ENCODE results near the gene MRPS14.

Gene MRPS14

GRCh38 chr1:175019524-175019923 lies 3.7 kb downstream of the MRPS14 start:
- no peak for DNase-seq

DNA sequence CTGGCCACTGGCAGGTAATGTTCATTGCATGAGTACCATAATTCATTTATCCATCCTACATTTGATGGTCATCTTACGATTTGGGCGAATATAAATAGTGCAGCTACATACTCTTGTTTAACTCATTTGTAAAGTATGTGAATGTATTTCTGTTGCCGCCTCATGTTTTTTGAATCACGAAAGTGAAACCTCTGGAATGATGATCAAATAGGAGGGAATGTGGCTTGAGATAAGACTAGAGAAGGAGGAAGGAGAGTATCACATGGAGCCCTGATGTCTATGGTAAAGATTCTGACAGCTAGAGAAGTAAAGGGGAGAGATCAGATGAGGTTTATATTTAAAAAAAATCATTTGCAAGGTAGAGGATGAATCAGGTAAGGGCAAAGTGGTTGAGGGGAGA lies 8.0 kb downstream of the MRPS14 start:
- DNase-seq: no peak

- DNase-seq: no peak
Measured at GRCh38 chr1:175013445-175013844, 9.8 kb downstream of the MRPS14 start.

- DNase-seq: no peak
Measured at GRCh38 chr1:175009532-175009931, 13.7 kb downstream of the MRPS14 start.

DNA sequence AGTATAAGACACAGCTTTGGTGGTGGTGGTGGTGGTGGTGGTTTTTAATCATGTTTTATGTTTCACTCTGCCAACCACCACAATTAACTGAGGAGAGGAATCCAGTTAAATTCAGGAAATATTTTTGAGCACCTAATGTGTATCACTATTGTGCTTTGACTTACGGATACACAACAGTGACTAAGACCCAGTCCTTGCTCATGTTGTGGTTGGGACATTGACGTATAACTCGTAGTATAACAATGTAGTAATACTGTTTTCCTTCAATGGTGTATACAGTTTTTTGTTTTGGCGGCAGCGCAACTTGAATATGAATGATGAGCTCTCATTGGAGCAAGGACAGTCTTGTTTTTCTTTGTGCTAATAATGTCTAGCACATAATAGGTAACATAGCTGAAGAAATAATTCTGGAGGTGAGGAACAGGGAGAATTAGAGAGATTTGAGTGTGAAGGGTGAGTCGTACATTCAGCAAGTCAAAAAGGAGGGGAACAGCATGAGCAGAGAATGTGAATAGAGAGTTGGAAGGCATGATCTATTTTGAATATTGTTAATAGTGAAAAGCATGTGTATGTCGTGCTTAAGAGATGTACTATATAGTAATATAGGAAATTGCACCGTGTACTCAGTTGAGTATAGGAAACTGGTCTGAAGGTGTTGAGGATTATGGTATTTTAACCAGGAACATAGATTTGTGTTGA lies 18.0 kb downstream of the MRPS14 start:
- no peak for DNase-seq

DNA sequence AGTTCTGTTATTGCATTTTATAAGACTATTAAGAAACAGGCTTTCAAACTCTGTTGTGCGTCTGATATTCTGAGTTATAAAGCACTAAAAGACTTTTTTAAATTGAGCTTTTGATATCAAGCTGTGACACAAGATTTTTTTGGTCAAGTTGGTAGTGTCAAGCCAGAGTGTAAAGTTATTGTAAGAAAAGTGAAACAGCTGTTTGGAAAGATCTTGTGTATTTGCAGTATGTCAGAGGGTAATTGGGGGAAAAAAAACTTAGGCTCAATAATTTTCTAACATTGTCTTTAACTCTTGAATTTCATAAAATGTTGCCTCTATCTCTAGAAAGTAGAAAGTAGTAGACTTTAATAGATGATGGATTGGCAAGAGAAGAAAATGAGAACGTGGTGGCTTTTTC lies 19.7 kb downstream of the MRPS14 start:
- DNase-seq: no peak

GRCh38 chr1:175002910-175003517 lies 20.2 kb downstream of the MRPS14 start:
- DNase-seq: no peak

GRCh38 chr1:175000697-175001187 lies 22.5 kb downstream of the MRPS14 start:
- DNase-seq: peak; percentile 26

DNA sequence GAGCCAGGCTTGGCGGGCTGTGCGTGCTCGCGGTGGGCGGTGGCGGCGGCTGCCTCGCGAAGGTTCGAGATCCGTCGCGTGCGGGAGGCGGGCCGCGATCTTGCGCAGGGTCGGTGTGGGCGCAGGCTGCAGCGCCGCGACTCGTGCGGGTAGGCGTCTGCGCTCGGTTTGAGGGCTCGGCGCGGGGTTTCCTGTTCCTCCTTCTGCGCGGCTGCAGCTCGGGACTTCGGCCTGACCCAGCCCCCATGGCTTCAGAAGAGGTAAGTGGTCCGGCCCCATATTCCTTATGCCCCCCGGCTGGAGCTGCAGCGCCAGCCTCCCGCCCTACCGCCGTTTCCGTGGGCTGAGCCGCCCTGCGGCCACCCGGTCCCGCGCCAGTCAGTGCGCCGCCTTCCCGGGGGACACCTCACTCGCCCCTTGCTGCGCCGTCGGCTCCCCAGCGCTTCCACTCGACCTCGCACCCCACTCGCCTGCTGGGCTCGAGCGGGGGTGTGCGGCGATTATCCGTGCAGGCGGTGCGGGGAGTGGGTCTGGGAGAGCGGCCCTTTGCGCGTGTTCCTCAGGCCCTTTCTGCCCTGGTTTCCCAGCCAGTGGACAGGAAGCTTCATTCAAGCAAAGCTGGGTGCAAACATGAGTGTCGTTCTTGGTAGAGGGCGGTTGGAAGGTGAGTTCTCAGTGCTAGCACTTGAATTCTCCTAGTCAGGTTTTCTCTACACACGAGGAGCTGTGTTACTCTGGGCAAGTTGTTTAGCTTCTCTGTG lies 23.1 kb downstream of the MRPS14 start, which contains the start of gene CACYBP:
Gene CACYBP, plus strand, starts transcription at position 12 of the 761 bp plus-strand sequence. Its CDS starts 234 bp downstream, at position 246.
- DNase-seq: peak; percentile 44

DNA sequence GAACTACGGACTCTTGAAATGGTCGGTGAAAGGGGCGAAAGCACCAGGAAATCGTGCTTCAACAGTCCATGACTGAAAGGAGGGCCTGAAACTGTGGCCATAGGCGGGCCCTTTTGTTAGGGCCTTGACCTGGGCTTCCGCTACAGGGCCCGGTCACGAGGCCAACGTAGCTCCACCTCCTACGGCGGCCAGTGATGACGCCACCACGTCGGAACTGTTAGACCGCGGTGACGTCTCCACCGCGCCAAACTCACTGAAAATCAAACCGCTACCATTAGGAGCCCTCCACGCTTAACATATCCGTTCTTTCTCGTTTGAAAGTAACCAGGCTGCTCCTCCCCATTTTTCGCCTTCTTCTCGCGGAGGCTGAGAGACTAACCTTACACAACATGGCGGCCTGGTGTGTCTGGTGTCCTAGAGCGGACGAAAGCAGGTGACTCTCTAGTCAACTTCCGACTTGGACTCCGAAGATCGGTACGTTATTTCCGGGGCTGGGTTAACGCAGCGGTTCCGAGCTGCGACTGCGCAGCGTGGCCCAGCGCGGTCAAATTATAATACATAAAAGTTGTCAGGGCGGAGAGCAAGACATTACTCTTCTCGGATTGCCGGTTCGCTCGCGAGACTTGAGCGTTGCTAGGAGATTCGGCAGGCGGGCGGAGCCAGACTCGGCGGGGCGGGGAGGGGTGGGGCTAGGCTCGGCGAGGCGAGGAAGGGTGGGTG lies 23.8 kb downstream of the MRPS14 start:
- peak; percentile 96 for DNase-seq

DNA sequence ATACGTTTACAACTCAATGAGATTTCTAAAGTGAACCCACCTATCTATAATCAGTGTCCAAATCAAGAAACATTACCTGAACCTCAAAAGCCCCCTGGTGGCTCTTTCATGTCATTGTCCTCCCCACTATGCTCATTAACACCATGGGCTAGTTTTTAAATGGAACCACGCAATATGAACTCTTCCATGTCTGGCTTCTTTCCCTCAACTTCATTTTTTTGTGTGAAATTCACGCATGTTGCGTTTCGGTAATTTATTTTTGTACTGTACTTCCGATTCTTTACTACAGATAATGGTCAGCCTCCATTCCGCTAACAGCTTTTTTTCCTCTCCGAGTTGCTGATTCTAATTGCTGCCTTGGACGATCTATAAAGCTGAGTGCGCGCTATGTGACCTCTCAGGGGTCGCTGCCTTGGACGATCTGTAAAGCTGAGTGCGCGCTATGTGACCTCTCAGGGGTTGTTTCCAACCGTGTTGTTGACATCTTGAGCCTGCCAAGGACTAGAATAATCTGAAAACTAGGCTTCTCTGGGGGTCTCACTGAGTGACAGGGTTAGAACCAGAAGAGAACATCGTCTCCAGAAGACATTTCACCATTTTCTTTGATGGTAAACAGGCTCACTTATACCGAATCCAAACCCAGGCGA lies 24.5 kb downstream of the MRPS14 start:
- peak; percentile 48 for DNase-seq

DNA sequence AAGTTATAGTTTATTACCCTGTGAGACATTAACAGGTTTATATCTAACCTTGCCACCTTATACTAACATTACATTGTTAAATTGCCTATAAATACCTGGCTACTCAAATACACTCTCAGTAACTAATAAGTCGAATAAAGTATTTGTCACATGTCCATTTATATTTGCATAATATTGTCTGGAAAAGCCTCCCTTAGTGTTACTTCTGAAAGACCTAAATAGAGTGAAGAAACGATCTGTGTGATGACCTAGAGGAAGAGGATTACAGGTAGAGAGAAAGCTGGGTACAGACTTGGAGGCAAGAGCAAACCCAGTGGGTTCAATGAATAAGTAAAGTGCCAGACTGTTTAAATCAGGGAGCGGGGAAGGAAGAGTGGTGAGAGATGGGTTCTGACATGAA lies 26.2 kb downstream of the MRPS14 start:
- no peak for DNase-seq

DNA sequence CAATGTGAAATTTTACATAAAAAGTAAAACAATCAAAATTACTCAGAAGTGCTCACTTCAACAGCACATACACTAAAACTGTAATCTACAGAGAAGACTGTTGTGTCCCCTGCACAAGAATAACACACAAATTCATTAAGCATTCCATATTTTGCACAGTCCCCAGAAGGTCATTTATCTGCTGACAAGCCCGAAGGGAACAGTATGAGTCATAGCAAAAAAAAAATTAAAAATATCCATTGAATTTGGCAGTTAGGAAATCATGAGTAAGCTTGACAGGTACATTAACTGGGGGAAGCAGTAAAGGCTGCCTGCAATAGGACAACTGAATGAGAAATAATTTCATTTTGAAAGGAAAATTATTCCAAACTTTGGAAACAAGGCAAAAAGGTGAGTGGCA lies 26.7 kb downstream of the MRPS14 start:
- no peak for DNase-seq

GRCh38 chr1:174995916-174996315 lies 27.3 kb downstream of the MRPS14 start:
- DNase-seq: no peak

DNA sequence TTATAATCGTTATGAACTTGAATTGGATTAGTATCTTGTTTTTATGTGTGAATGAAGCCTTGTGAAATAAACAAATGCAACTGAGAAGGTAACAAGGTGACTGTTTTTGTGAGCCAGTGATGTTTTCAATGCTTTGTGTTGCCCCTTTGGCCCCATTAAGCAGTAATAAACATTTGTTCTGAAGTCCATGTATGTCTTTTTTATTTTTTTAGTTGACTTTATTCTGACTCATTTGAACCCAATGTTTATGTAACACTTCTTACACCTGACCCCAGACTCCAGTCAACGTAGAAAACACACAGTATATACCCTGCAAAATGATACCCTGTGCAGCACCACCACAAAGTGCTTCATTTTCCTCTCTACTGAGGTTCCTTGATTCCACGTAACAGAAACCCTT lies 28.1 kb downstream of the MRPS14 start:
- no peak for DNase-seq

DNA sequence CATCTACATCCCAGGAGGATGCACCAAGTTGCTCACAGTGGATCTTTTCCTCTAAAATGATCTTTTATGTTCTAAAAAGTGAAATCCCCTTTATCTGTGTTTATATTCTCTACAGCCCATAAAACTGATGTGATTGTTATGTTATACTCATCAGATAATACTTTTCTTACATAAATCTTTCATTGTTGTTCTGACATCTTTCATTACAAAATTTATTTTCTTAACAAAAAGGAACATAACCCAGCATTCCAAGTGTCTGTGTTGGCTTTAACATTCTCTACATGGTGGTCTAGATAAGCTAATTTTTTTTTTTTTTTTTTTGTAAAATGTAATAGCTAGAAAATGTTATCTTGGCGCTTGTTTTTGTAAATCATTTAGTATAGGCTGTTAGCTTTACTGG lies 31.8 kb downstream of the MRPS14 start:
- DNase-seq: no peak

DNA sequence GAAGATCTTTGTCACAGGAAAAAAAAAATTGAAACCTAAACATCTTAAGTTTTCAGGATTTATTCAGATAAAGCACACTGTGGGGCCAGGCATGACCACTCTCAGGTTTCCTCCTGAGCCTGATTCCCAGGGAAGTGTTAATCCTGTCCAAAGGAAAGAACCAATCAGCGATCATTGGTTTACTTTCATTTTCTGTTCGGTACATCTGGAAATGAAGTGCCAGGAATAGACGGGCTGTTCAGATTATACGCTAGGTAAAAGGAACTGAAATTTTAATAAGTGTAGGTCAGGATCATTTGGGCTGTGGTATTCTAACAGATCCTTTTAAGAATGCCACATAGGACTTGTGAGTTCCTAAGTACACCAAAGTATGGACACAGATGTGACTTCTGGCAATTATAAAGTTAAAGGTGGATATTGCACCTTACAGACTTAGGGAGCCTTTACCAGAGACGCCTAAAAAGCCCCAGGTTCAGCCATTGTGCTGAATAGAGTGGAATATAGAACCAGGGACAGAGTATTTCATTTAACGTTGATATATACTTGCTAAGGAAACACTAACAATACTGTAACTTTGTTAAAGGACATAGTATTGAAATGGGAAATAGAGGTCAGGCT lies 32.7 kb downstream of the MRPS14 start:
- DNase-seq: no peak

- DNase-seq: no peak
Measured at GRCh38 chr1:174989536-174990220, 33.5 kb downstream of the MRPS14 start.

DNA sequence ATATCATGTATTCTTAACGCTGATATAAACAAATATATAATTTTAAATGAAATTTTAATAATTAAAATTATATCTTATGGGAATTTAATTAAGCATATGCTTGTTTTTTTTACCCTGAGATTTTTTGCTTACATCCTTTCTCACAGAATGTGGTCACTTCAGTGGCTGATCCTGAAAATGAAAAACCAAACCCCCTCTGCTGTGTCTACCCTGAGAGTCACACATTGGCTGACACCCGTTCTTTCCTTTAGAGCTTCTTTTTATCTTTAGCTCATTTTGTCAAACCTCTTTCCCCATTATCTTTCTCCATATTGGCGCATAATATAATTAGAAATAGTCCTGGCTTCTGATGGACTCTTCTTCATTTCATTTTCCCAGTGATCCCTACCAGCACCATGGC lies 34.2 kb downstream of the MRPS14 start:
- no peak for DNase-seq

DNA sequence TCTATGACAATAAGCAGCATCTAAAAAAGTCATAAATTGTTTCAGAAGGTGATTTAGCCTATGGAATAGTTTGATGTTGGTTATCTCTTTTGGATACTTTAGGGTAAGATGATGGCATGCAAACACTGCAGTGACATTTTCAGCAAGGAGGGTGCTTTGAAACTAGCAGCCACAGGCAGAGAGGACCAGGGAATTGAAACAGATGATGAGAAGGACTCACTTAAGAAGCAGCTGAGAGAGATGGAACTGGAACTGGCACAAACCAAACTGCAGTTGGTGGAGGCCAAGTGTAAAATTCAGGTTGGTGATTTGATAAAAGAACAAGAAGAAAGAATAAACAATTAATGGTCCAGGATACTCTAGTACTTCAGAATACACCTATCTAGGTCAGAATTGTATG lies 34.7 kb downstream of the MRPS14 start:
- no peak for DNase-seq

- DNase-seq: no peak
Measured at GRCh38 chr1:174984952-174985351, 38.3 kb downstream of the MRPS14 start.
